GM10248 (cell line): ENCODE data around the gene CTTN.

Experiments
- CTCF ChIA-PET: fragments of 300-600 bp; sonication (Branson Sonifier 250); formaldehyde crosslinking; extraction: SDS; loops from one replicate; lab custom pipeline; 2021; ENCODE audit warnings: antibody characterized with exemption; lab: Yijun Ruan, JAX
- POLR2A ChIA-PET: fragments of 350-650 bp; sonication (Branson Sonifier 250); formaldehyde crosslinking; extraction: SDS; loops from one replicate; lab custom pipeline; 2020; ENCODE audit warnings: antibody characterized with exemption; lab: Yijun Ruan, JAX
- DNase-seq: peaks from one replicate; pipeline ENCODE4 v3.0.0; 2012; ENCODE audit errors: extremely low spot score
- TF ChIP-seq, protein P1 (sequence below): IDR thresholded peaks from 2 replicates; pipeline ENCODE4 v1.5.1; 2012; ENCODE audit warnings: mild to moderate bottlenecking, low read depth; ENCODE audit errors: extremely low read depth, missing control alignments, control extremely low read depth

CTTN gene

DNA sequence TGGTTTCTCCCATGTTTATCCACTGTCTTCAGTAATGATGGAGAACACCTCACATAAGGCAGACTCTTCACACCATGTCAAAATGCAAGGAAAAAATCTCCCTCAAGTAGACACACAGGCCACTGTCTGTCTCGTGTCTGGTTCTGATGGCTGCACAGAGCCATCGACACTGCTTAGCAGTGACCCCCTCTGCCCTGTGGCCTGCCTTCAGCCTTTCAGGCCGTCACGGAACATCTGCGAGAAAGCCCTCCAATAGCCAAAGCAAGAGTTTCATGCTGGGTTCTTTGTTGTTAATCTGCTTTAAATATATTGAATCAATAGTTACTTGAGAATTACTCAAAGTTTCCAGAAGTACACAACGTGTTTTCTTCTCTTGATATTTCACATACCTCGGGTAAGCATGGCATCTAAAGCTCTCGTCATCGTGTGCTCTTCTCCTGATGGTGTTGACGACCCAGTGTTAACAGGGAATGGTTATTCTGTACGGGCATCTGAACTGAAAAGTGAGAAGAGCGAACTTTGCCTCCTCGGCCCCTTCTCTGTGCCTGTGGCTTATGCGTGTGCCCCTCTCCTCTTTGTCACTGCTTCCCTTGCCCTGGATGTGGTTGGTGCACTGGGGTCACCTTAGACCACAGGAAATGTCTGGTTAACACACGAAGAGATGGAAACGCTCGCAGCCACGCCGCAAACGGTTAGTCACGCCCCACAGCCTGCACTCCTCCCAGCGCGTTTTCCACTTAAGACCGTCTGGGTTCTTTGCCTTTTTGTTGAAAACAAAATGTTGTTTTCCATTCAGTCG is 33.4 kb upstream of the CTTN start:
- DNase-seq: no peak
- POLR2A ChIA-PET: no interaction called here

DNA sequence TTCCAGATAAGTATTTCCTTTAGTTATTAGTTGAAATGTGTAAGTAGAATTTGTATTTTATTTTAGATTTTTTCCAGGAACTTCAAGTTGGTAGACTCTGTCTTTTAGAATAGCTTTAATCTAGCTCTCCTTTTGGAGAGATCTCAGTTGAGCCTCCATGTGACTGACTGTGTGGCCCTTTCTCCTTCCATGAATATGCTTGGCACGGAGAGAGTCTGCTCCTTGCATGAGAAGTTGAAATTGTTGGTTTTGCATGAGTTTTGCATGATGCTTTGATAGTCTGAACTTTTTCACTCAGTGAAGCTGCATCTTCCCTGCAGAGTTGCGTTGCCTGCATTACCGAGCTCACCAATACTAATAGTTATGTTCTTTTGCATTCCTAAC is 32.8 kb upstream of the CTTN start:
- POLR2A ChIA-PET: no interaction called here
- TF ChIP-seq, protein P1, sequence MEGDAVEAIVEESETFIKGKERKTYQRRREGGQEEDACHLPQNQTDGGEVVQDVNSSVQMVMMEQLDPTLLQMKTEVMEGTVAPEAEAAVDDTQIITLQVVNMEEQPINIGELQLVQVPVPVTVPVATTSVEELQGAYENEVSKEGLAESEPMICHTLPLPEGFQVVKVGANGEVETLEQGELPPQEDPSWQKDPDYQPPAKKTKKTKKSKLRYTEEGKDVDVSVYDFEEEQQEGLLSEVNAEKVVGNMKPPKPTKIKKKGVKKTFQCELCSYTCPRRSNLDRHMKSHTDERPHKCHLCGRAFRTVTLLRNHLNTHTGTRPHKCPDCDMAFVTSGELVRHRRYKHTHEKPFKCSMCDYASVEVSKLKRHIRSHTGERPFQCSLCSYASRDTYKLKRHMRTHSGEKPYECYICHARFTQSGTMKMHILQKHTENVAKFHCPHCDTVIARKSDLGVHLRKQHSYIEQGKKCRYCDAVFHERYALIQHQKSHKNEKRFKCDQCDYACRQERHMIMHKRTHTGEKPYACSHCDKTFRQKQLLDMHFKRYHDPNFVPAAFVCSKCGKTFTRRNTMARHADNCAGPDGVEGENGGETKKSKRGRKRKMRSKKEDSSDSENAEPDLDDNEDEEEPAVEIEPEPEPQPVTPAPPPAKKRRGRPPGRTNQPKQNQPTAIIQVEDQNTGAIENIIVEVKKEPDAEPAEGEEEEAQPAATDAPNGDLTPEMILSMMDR: no peak
- CTCF ChIA-PET: interaction anchor here (1.0 to 3.5 kb wide), 3 partner anchors 10 to 16 kb away, joined by 3 to 16 read pairs (median 3); no protein-coding TSS in a partner anchor
- DNase-seq: no peak

More for the DNA sequence above, 33.4 kb upstream of the CTTN start:
- CTCF ChIA-PET: interaction anchor here (0.9 to 3.5 kb wide), 5 partner anchors 9 to 36 kb away, joined by 3 to 16 read pairs (median 3); no protein-coding TSS in a partner anchor
- TF ChIP-seq, protein P1: no peak

DNA sequence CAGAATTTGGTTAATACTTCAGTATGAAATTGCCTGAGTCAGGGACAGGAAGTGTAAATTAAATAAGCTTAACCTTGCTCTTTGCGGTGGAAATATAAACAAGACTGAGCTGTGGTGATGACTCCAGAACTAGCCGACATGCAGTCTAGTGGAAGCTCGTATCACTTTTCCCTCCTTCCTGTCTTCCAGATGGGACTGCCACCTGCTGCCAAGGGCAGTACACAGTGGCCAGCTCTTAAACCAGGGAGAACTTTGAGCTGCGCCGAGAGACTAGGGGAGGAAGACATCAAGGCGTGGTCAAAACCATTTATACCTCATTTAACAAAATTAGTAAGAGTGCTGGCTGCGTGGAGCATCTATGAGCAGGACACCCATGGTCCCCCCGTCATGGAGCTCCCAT is 31.3 kb upstream of the CTTN start:
- ChIA-PET POLR2A (no interaction called here), CTCF (interaction anchor here (3.5 kb wide), 1 partner anchor 12 kb away, joined by 16 read pairs; no protein-coding TSS in a partner anchor)
- TF ChIP-seq, protein P1: no peak
- DNase-seq: no peak

DNA sequence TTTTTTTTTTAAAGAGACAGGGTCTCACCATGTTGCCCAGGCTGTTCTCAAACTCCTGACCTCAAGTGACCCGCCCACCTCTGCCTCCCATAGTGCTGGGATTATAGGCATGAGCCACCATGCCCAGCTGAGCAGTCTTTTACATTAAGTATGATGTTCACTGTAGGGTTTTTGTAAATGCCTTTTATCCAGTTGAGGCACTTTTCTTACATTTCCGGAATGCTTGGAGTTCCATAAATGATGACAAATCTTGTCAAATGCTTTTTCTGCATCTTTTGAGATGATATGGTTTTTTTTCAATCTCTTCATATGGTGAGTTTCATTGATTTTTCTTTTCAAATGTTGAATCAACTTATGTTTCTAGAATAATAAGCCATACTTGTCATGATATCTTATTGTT is 29.4 kb upstream of the CTTN start:
- no peak for DNase-seq
- TF ChIP-seq, protein P1: no peak
- POLR2A ChIA-PET: no interaction called here
- CTCF ChIA-PET: interaction anchor here (1.2 kb wide), 1 partner anchor 10 kb away, joined by 4 read pairs; no protein-coding TSS in a partner anchor

DNA sequence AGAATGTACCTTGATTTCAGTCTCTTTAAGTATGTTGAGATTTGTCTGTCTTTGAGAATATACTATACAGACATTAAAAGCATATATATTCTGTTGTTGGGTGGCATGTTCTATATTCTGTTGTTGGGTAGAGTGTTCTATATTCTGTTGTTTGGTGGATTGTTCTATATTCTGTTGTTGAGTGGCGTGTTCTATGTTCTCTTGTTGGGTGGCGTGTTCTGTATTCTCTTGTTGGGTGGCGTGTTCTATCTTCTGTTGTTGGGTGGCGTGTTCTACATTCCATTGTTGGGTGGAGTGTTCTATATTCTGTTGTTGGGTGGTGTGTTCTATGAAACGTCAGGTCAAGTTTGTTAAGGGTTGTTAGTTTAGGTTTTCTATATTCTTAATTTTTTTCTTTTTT is 27.1 kb upstream of the CTTN start:
- ChIA-PET POLR2A (no interaction called here), CTCF (no interaction called here)
- TF ChIP-seq, protein P1: no peak
- DNase-seq: no peak

DNA sequence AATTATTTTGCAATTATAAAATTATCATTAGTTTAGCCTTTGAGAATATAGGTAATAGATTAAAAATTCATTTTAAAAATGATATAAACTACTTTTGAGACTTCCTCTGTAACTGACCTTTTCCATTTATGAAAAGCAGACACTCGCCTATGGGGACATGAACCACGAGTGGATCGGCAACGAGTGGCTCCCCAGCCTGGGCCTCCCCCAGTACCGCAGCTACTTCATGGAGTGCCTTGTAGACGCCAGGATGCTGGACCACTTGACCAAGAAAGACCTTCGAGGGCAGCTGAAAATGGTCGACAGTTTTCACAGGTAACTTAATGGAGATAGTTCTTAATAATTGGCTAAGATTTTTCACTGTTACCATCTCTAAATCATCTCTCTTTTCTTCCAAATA is 26.3 kb upstream of the CTTN start:
- DNase-seq: no peak
- ChIA-PET CTCF (no interaction called here), POLR2A (no interaction called here)
- TF ChIP-seq, protein P1: no peak
